BJ (cell line): Measurements from ENCODE around the gene FN1. TPM values are rescaled to one million over a fixed set of nuclear protein-coding genes. Genes with fewer than 3 reads are reported as not detected.

Source experiments
- CTCF ChIA-PET: fragments of 350-600 bp; formaldehyde crosslinking; extraction: SDS; loops from one replicate; lab custom pipeline; 2021; ENCODE audit warnings: antibody characterized with exemption, inconsistent platforms; lab: Yijun Ruan, JAX
- POLR2A ChIA-PET: fragments of 300-600 bp; sonication (Branson Sonifier 250); formaldehyde crosslinking; extraction: SDS; loops from one replicate; lab custom pipeline; 2021; ENCODE audit warnings: antibody characterized with exemption; lab: Charles Lee
- DNase-seq: peaks from one replicate; pipeline ENCODE4 v3.0.0-alpha.2; 2011; ENCODE audit warnings: low read depth
- H3K27me3 ChIP-seq: 2 replicates; pipeline ENCODE4 v1.6.0; 2011; ENCODE audit warnings: low read length; ENCODE audit not compliant: control insufficient read depth, insufficient read depth
- H3K36me3 ChIP-seq: 2 replicates; pipeline ENCODE4 v1.5.1; 2011; ENCODE audit warnings: low read length; ENCODE audit not compliant: control insufficient read depth, insufficient read depth
- H3K4me3 ChIP-seq: 2 replicates; pipeline ENCODE4 v1.5.1; 2011; ENCODE audit warnings: low read depth, mild to moderate bottlenecking, control low read depth, low read length
- CTCF ChIP-seq: IDR thresholded peaks from 2 replicates; pipeline ENCODE4 v1.5.1; 2011; ENCODE audit warnings: low read depth, mild to moderate bottlenecking, control low read depth, inconsistent platforms, low read length, moderate library complexity; ENCODE audit not compliant: insufficient read depth
- polyA plus RNA-seq: library from polyadenylated mRNA; depleted of rRNA; stranded (reverse); fragments of >200 nt; gene quantifications from 2 replicates; pipeline ENCODE4 v1.2.3, GENCODE V29; 2011

FN1 gene
- polyA plus RNA-seq, 1 experiment, result 5,814 TPM

GRCh38 chr2:215355801-215356200 is 80.1 kb downstream of the FN1 start:
- Histone ChIP-seq H3K36me3 (peaks cover 3% of the 10 kb centered on the region), H3K4me3 (no peak overlapping the region), H3K27me3 (no peaks in the 10 kb centered on the region)
- POLR2A ChIA-PET, result no interaction called here
- no peak for DNase-seq
- CTCF ChIA-PET, result no interaction called here
- no peak for TF ChIP-seq CTCF

- no peak overlapping the region for H3K4me3 ChIP-seq
- no peak for TF ChIP-seq CTCF
- H3K27me3 ChIP-seq, result no peaks in the 10 kb centered on the region
- ChIA-PET POLR2A (interaction anchor here (0.6 kb wide), 1 partner anchor 547 kb away, joined by 5 read pairs; no protein-coding TSS in a partner anchor), CTCF (no interaction called here)
- no peak for DNase-seq
- H3K36me3 ChIP-seq, result peaks cover 2% of the 10 kb centered on the region
Observed at GRCh38 chr2:215354771-215355695, 80.8 kb downstream of the FN1 start.

- Histone ChIP-seq H3K27me3 (no peaks in the 10 kb centered on the region), H3K36me3 (peaks cover 7% of the 10 kb centered on the region), H3K4me3 (no peak overlapping the region)
- POLR2A ChIA-PET, result no interaction called here
- TF ChIP-seq CTCF, result no peak
- CTCF ChIA-PET, result no interaction called here
- no peak for DNase-seq
Observed at GRCh38 chr2:215352602-215353001, 83.3 kb downstream of the FN1 start.

- Histone ChIP-seq H3K27me3 (no peaks in the 10 kb centered on the region), H3K36me3 (peaks cover 13% of the 10 kb centered on the region), H3K4me3 (no peak overlapping the region)
- ChIA-PET CTCF (no interaction called here), POLR2A (no interaction called here)
- DNase-seq, result no peak
- TF ChIP-seq CTCF, result no peak
Observed at GRCh38 chr2:215347878-215348277, 88.0 kb downstream of the FN1 start.

GRCh38 chr2:215338883-215339679 is 96.8 kb downstream of the FN1 start:
- TF ChIP-seq CTCF, result no peak
- Histone ChIP-seq H3K4me3 (no peak overlapping the region), H3K36me3 (peaks cover 10% of the 10 kb centered on the region), H3K27me3 (no peaks in the 10 kb centered on the region)
- CTCF ChIA-PET, result no interaction called here
- POLR2A ChIA-PET, result no interaction called here
- no peak for DNase-seq
